ENCODE measurements around the gene WFS1.

Gene WFS1

GRCh38 chr4:6333301-6334202, 63.9 kb downstream of the WFS1 start:
- Histone ChIP-seq H3K4me3 (ENCODE audit: low read depth in 1 of 2, low read length in 1 of 2) (no peak overlapping the region), H3K27ac (no peak overlapping the region), H3K4me1 (ENCODE audit: control insufficient read depth in 1 of 2, insufficient read depth in 1 of 2, low read depth in 1 of 2, low read length in 1 of 2) (no peaks in the 10 kb centered on the region), H3K36me3 (no peaks in the 10 kb centered on the region), H3K9me3 (no peaks in the 10 kb centered on the region), H3K27me3 (peaks cover 29% of the 10 kb centered on the region)
- TF ChIP-seq CTCF (IDR thresholded peaks at IDR 0.05), result peak; percentile 43

DNA sequence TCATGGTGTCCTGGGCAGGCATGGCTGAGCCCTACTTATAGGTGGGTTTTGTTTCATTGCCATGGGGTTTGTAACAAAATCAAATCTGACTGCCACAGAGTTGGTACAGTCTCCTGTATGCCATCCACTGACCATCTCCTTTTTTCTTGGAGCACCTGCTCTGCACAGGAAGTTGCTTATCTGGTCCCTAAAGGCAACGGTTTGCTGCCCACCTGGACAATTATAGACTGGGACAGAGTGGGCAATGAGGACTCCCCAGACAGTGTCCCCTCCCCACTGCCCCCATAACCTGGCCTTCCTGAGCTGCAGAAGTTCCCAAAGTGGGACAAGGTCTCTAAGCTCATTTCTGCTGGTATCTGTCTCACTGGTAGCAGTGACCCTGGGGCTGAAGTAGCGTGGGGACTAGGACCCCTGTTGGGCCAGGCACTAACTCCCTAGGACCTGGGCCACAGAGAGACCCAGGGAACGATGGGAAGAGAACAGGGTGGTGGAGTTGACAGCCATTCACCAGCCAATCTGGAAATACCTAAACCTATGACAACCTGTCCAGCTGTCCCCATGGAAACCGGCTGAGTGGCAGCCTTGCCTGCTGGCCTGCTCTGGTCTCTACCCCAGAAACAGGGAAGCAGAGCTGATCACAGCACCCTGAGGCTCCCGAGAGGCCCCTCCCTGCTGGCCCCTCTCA, 64.7 kb downstream of the WFS1 start:
- H3K9me3 ChIP-seq, result no peaks in the 10 kb centered on the region
- no peak overlapping the region for H3K4me3 ChIP-seq (ENCODE audit: low read depth in 1 of 2, low read length in 1 of 2)
- TF ChIP-seq CTCF (IDR thresholded peaks at IDR 0.05), result no peak
- H3K4me1 ChIP-seq (ENCODE audit: control insufficient read depth in 1 of 2, insufficient read depth in 1 of 2, low read depth in 1 of 2, low read length in 1 of 2), result no peaks in the 10 kb centered on the region
- H3K27ac ChIP-seq, result no peak overlapping the region
- H3K27me3 ChIP-seq, result peaks cover 37% of the 10 kb centered on the region
- no peaks in the 10 kb centered on the region for H3K36me3 ChIP-seq

GRCh38 chr4:6335040-6335590, 65.5 kb downstream of the WFS1 start:
- Histone ChIP-seq H3K27ac (no peak overlapping the region), H3K4me3 (ENCODE audit: low read depth in 1 of 2, low read length in 1 of 2) (no peak overlapping the region), H3K9me3 (no peaks in the 10 kb centered on the region), H3K36me3 (no peaks in the 10 kb centered on the region), H3K4me1 (ENCODE audit: control insufficient read depth in 1 of 2, insufficient read depth in 1 of 2, low read depth in 1 of 2, low read length in 1 of 2) (no peaks in the 10 kb centered on the region), H3K27me3 (peaks cover 42% of the 10 kb centered on the region)
- no peak for TF ChIP-seq CTCF (IDR thresholded peaks at IDR 0.05)

- Histone ChIP-seq H3K27ac (no peak overlapping the region), H3K4me3 (ENCODE audit: low read depth in 1 of 2, low read length in 1 of 2) (no peak overlapping the region), H3K27me3 (peaks cover 46% of the 10 kb centered on the region), H3K9me3 (no peaks in the 10 kb centered on the region), H3K36me3 (no peaks in the 10 kb centered on the region), H3K4me1 (ENCODE audit: control insufficient read depth in 1 of 2, insufficient read depth in 1 of 2, low read depth in 1 of 2, low read length in 1 of 2) (no peaks in the 10 kb centered on the region)
- TF ChIP-seq CTCF (IDR thresholded peaks at IDR 0.05), result no peak
These were observed 66.5 kb downstream of the WFS1 start for GRCh38 chr4:6336166-6336565.

DNA sequence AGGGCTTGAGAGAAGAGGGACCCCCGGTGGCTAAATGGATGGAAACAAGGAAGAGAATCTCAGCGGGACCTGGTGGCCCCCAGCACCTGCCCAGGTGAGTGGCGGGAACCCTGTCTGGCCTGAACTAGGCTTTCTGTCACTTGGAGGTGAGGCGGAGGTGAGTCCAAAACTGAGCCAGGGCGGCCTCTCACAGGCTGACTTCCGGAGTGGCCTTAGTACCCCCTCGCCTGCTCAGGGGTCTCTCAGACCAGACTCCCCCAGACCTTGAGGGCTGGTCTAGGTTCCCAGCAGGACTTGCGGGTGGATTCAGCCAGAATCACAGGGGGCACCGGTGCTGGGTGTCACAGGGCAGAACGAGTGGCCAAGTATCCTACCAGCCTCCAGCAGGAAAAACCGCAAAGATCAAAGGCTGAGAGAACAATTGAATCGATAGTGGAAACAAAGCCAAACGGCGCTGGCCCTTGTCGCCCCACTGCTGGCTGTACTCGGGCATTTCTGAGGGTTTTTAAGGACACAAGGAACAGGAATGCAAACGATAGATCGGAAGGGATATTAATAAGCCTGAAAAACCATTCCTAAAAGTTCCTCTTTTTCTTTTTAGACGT, 67.8 kb downstream of the WFS1 start:
- Histone ChIP-seq H3K27me3 (peaks cover 50% of the 10 kb centered on the region), H3K27ac (no peak overlapping the region), H3K9me3 (no peaks in the 10 kb centered on the region), H3K36me3 (no peaks in the 10 kb centered on the region), H3K4me1 (ENCODE audit: control insufficient read depth in 1 of 2, insufficient read depth in 1 of 2, low read depth in 1 of 2, low read length in 1 of 2) (no peaks in the 10 kb centered on the region), H3K4me3 (ENCODE audit: low read depth in 1 of 2, low read length in 1 of 2) (no peak overlapping the region)
- no peak for TF ChIP-seq CTCF (IDR thresholded peaks at IDR 0.05)
